Muscle layer of colon (tissue), 2 donors: ENCODE measurements around the gene ZNF784.

Experiments used
- H3K27ac ChIP-seq: one replicate; pipeline ENCODE4 v1.7.0; 2013; ENCODE audit warnings: low read depth, mild to moderate bottlenecking, low read length, moderate library complexity
- H3K27me3 ChIP-seq, 2 donors: one replicate each; pipeline ENCODE4 v1.7.0; 2013; ENCODE audit warnings: low read length in 2 of 2, mild to moderate bottlenecking in 2 of 2; ENCODE audit not compliant: insufficient read depth in 2 of 2, control insufficient read depth in 1 of 2
- H3K36me3 ChIP-seq: one replicate; pipeline ENCODE4 v1.7.0; 2013; ENCODE audit warnings: mild to moderate bottlenecking, low read length; ENCODE audit not compliant: insufficient read depth
- H3K4me1 ChIP-seq: one replicate; pipeline ENCODE4 v1.7.0; 2013; ENCODE audit warnings: mild to moderate bottlenecking, low read length; ENCODE audit not compliant: insufficient read depth
- H3K4me3 ChIP-seq, 2 donors: one replicate each; pipeline ENCODE4 v1.7.0; 2013; ENCODE audit warnings: low read length in 2 of 2, low read depth in 1 of 2, mild to moderate bottlenecking in 1 of 2, moderate library complexity in 1 of 2
- H3K9ac ChIP-seq: one replicate; pipeline ENCODE4 v1.7.0; 2013; ENCODE audit warnings: low read length
- H3K9me3 ChIP-seq: one replicate; pipeline ENCODE4 v1.7.0; 2013; ENCODE audit warnings: mild to moderate bottlenecking, low read length
- donor health status: abdominal sarcoma.
- donor health status: Adenocarcinoma of cecum.

Gene ZNF784

GRCh38 chr19:55647732-55648584 lies 23.6 kb upstream of the ZNF784 start, which contains the start of gene CCDC106:
Gene CCDC106, plus strand, starts transcription at chr19:55648212. Its CDS starts 835 bp downstream, at chr19:55649047.
- peaks cover 10% of the 10 kb centered on the region for H3K36me3 ChIP-seq
- H3K9me3 ChIP-seq, result no peaks in the 10 kb centered on the region
- peak within 1 kb of the TSS; percentile 81 for H3K27ac ChIP-seq
- no peaks in the 10 kb centered on the region for H3K27me3 ChIP-seq
- peaks cover 27% of the 10 kb centered on the region for H3K4me1 ChIP-seq
- peak within 1 kb of the TSS; percentile 67 to 78 for H3K4me3 ChIP-seq
- peak within 1 kb of the TSS; percentile 11 for H3K9ac ChIP-seq

- peak overlapping the region; percentile 11 for H3K9ac ChIP-seq
- H3K27ac ChIP-seq, result peak overlapping the region; percentile 81
- H3K36me3 ChIP-seq, result peaks cover 10% of the 10 kb centered on the region
- H3K4me3 ChIP-seq, result peak overlapping the region; percentile 67 to 78
- H3K9me3 ChIP-seq, result no peaks in the 10 kb centered on the region
- H3K27me3 ChIP-seq, result no peaks in the 10 kb centered on the region
- H3K4me1 ChIP-seq, result peaks cover 27% of the 10 kb centered on the region
Measured at GRCh38 chr19:55646889-55647731, 22.7 kb upstream of the ZNF784 start.

- no peaks in the 10 kb centered on the region for H3K9me3 ChIP-seq
- H3K4me1 ChIP-seq, result peaks cover 27% of the 10 kb centered on the region
- H3K9ac ChIP-seq, result no peak overlapping the region
- H3K27ac ChIP-seq, result no peak overlapping the region
- no peak overlapping the region for H3K4me3 ChIP-seq
- peaks cover 10% of the 10 kb centered on the region for H3K36me3 ChIP-seq
- no peaks in the 10 kb centered on the region for H3K27me3 ChIP-seq
Measured at GRCh38 chr19:55645512-55645881, 21.1 kb upstream of the ZNF784 start.

- Histone ChIP-seq H3K9ac (no peak overlapping the region), H3K27ac (peak overlapping the region; percentile 37), H3K4me1 (peaks cover 33% of the 10 kb centered on the region), H3K27me3 (no peaks in the 10 kb centered on the region), H3K4me3 (peak overlapping the region in 1 of 2 donors; percentile 95), H3K9me3 (no peaks in the 10 kb centered on the region), H3K36me3 (peaks cover 10% of the 10 kb centered on the region)
Measured at GRCh38 chr19:55644842-55645511, 20.6 kb upstream of the ZNF784 start.

- peak overlapping the region; percentile 58 for H3K9ac ChIP-seq
Measured at GRCh38 chr19:55644191-55644833, 19.9 kb upstream of the ZNF784 start.

GRCh38 chr19:55643887-55644176 lies 19.5 kb upstream of the ZNF784 start:
- peak overlapping the region; percentile 78 to 95 for H3K4me3 ChIP-seq
- peaks cover 10% of the 10 kb centered on the region for H3K36me3 ChIP-seq
- peak overlapping the region; percentile 52 for H3K27ac ChIP-seq
- H3K4me1 ChIP-seq, result peaks cover 35% of the 10 kb centered on the region
- H3K9me3 ChIP-seq, result no peaks in the 10 kb centered on the region
- no peaks in the 10 kb centered on the region for H3K27me3 ChIP-seq
- H3K9ac ChIP-seq, result peak overlapping the region; percentile 58

More at GRCh38 chr19:55644191-55644833, 19.9 kb upstream of the ZNF784 start:
- peak overlapping the region; percentile 52 for H3K27ac ChIP-seq
- H3K4me3 ChIP-seq, result peak overlapping the region; percentile 78 to 95
- H3K4me1 ChIP-seq, result peaks cover 35% of the 10 kb centered on the region
- peaks cover 10% of the 10 kb centered on the region for H3K36me3 ChIP-seq
- H3K27me3 ChIP-seq, result no peaks in the 10 kb centered on the region
- H3K9me3 ChIP-seq, result no peaks in the 10 kb centered on the region

- H3K9ac ChIP-seq, result peak within 1 kb of the TSS; percentile 58
- H3K27me3 ChIP-seq, result no peaks in the 10 kb centered on the region
- peaks cover 10% of the 10 kb centered on the region for H3K36me3 ChIP-seq
- H3K4me1 ChIP-seq, result peaks cover 40% of the 10 kb centered on the region
- H3K27ac ChIP-seq, result peak within 1 kb of the TSS; percentile 84
- no peaks in the 10 kb centered on the region for H3K9me3 ChIP-seq
- peak within 1 kb of the TSS; percentile 78 to 95 for H3K4me3 ChIP-seq
Measured at GRCh38 chr19:55643003-55643886, 18.9 kb upstream of the ZNF784 start, which contains the start of gene ZNF581. Gene ZNF581, plus strand, starts transcription at chr19:55643649. Its CDS starts 923 bp downstream, at chr19:55644572.

GRCh38 chr19:55642153-55643002 lies 18.0 kb upstream of the ZNF784 start:
- H3K9ac ChIP-seq, result peak overlapping the region; percentile 39
- peaks cover 40% of the 10 kb centered on the region for H3K4me1 ChIP-seq
- no peaks in the 10 kb centered on the region for H3K27me3 ChIP-seq
- no peaks in the 10 kb centered on the region for H3K9me3 ChIP-seq
- peaks cover 10% of the 10 kb centered on the region for H3K36me3 ChIP-seq
- H3K27ac ChIP-seq, result peak overlapping the region; percentile 84
- peak overlapping the region; percentile 78 to 95 for H3K4me3 ChIP-seq

- Histone ChIP-seq H3K27ac (peak overlapping the region; percentile 84), H3K36me3 (peaks cover 10% of the 10 kb centered on the region), H3K4me3 (peak overlapping the region; percentile 78 to 95), H3K4me1 (peaks cover 42% of the 10 kb centered on the region), H3K9me3 (no peaks in the 10 kb centered on the region), H3K9ac (peak overlapping the region; percentile 54), H3K27me3 (no peaks in the 10 kb centered on the region)
Measured at GRCh38 chr19:55641426-55642152, 17.2 kb upstream of the ZNF784 start.
